Measurements from ENCODE around the gene HOXC12. TPM values are rescaled to one million over a fixed set of nuclear protein-coding genes. Genes with fewer than 3 reads are reported as not detected.

HOXC12 gene
- not detected for polyA plus RNA-seq (2012; ENCODE audit: missing spikeins)

GRCh38 chr12:53954694-53955035, at the start of gene HOXC12:
TSS of gene HOXC12 (plus strand) at chr12:53954903. CDS start at chr12:53954930, 27 bp downstream.
- no peak for FAIRE-seq
- no peak for DNase-seq (ENCODE audit: insufficient read length)
- TF ChIP-seq POLR2AphosphoS5 (IDR thresholded peaks at IDR 0.05; ENCODE audit: low read depth, low read length), result no peak
- TF ChIP-seq TAF1 (IDR thresholded peaks at IDR 0.05; ENCODE audit: borderline replicate concordance, low read depth, low read length), result no peak
- TF ChIP-seq POLR2A (IDR thresholded peaks at IDR 0.05; ENCODE audit: low read depth, low read length), result no peak

GRCh38 chr12:53907103-53907502, 47.6 kb upstream of the HOXC12 start:
- DNase-seq (ENCODE audit: insufficient read length), result no peak
- TF ChIP-seq POLR2A (IDR thresholded peaks at IDR 0.05; ENCODE audit: low read depth, low read length) (no peak), POLR2AphosphoS5 (IDR thresholded peaks at IDR 0.05; ENCODE audit: low read depth, low read length) (no peak), TAF1 (IDR thresholded peaks at IDR 0.05; ENCODE audit: borderline replicate concordance, low read depth, low read length) (no peak)
- no peak for FAIRE-seq

- no peak for FAIRE-seq
- no peak for TF ChIP-seq POLR2A (IDR thresholded peaks at IDR 0.05; ENCODE audit: low read depth, low read length)
- TF ChIP-seq POLR2AphosphoS5 (IDR thresholded peaks at IDR 0.05; ENCODE audit: low read depth, low read length), result no peak
- TF ChIP-seq TAF1 (IDR thresholded peaks at IDR 0.05; ENCODE audit: borderline replicate concordance, low read depth, low read length), result no peak
Observed at GRCh38 chr12:53916788-53917655, 37.7 kb upstream of the HOXC12 start.

GRCh38 chr12:53924521-53925405, 29.9 kb upstream of the HOXC12 start:
- FAIRE-seq (no peak), DNase-seq (ENCODE audit: insufficient read length) (no peak)
- TF ChIP-seq POLR2A (IDR thresholded peaks at IDR 0.05; ENCODE audit: low read depth, low read length) (no peak), TAF1 (IDR thresholded peaks at IDR 0.05; ENCODE audit: borderline replicate concordance, low read depth, low read length) (no peak), POLR2AphosphoS5 (IDR thresholded peaks at IDR 0.05; ENCODE audit: low read depth, low read length) (no peak)

More at GRCh38 chr12:53916788-53917655, 37.7 kb upstream of the HOXC12 start:
- DNase-seq (ENCODE audit: insufficient read length), result no peak

- TF ChIP-seq POLR2A (IDR thresholded peaks at IDR 0.05; ENCODE audit: low read depth, low read length) (no peak), TAF1 (IDR thresholded peaks at IDR 0.05; ENCODE audit: borderline replicate concordance, low read depth, low read length) (no peak), POLR2AphosphoS5 (IDR thresholded peaks at IDR 0.05; ENCODE audit: low read depth, low read length) (no peak)
- DNase-seq (ENCODE audit: insufficient read length), result no peak
- no peak for FAIRE-seq
Observed at GRCh38 chr12:53927220-53928029, 27.3 kb upstream of the HOXC12 start.

GRCh38 chr12:53928054-53928835, 26.5 kb upstream of the HOXC12 start:
- FAIRE-seq (no peak), DNase-seq (ENCODE audit: insufficient read length) (no peak)
- no peak for TF ChIP-seq TAF1 (IDR thresholded peaks at IDR 0.05; ENCODE audit: borderline replicate concordance, low read depth, low read length)
- TF ChIP-seq POLR2AphosphoS5 (IDR thresholded peaks at IDR 0.05; ENCODE audit: low read depth, low read length), result no peak
- TF ChIP-seq POLR2A (IDR thresholded peaks at IDR 0.05; ENCODE audit: low read depth, low read length), result no peak

GRCh38 chr12:53929527-53929926, 25.2 kb upstream of the HOXC12 start:
- DNase-seq (ENCODE audit: insufficient read length), result no peak

GRCh38 chr12:53930591-53931255, 24.0 kb upstream of the HOXC12 start:
- DNase-seq (ENCODE audit: insufficient read length), result no peak
- TF ChIP-seq POLR2A (IDR thresholded peaks at IDR 0.05; ENCODE audit: low read depth, low read length) (no peak), POLR2AphosphoS5 (IDR thresholded peaks at IDR 0.05; ENCODE audit: low read depth, low read length) (no peak), TAF1 (IDR thresholded peaks at IDR 0.05; ENCODE audit: borderline replicate concordance, low read depth, low read length) (no peak)
- FAIRE-seq, result no peak

More at GRCh38 chr12:53929527-53929926, 25.2 kb upstream of the HOXC12 start:
- FAIRE-seq, result no peak
- TF ChIP-seq TAF1 (IDR thresholded peaks at IDR 0.05; ENCODE audit: borderline replicate concordance, low read depth, low read length), result no peak
- TF ChIP-seq POLR2A (IDR thresholded peaks at IDR 0.05; ENCODE audit: low read depth, low read length), result no peak
- no peak for TF ChIP-seq POLR2AphosphoS5 (IDR thresholded peaks at IDR 0.05; ENCODE audit: low read depth, low read length)

- DNase-seq (ENCODE audit: insufficient read length), result no peak
- TF ChIP-seq POLR2A (IDR thresholded peaks at IDR 0.05; ENCODE audit: low read depth, low read length), result no peak
- no peak for TF ChIP-seq POLR2AphosphoS5 (IDR thresholded peaks at IDR 0.05; ENCODE audit: low read depth, low read length)
- no peak for TF ChIP-seq TAF1 (IDR thresholded peaks at IDR 0.05; ENCODE audit: borderline replicate concordance, low read depth, low read length)
- no peak for FAIRE-seq
Observed at GRCh38 chr12:53931844-53932581, 22.7 kb upstream of the HOXC12 start.

Data from GM12892 (cell line).